ENCODE results near the gene TEP1. TPM values are rescaled to one million over a fixed set of nuclear protein-coding genes. Genes with fewer than 3 reads are reported as not detected.

TEP1 gene
- total and polyA plus RNA-seq, 2 of the 13 experiments (the other 11 are each of a cell fraction or from before 2014, with no cell fraction given): 11.0 to 12.8 TPM

DNA sequence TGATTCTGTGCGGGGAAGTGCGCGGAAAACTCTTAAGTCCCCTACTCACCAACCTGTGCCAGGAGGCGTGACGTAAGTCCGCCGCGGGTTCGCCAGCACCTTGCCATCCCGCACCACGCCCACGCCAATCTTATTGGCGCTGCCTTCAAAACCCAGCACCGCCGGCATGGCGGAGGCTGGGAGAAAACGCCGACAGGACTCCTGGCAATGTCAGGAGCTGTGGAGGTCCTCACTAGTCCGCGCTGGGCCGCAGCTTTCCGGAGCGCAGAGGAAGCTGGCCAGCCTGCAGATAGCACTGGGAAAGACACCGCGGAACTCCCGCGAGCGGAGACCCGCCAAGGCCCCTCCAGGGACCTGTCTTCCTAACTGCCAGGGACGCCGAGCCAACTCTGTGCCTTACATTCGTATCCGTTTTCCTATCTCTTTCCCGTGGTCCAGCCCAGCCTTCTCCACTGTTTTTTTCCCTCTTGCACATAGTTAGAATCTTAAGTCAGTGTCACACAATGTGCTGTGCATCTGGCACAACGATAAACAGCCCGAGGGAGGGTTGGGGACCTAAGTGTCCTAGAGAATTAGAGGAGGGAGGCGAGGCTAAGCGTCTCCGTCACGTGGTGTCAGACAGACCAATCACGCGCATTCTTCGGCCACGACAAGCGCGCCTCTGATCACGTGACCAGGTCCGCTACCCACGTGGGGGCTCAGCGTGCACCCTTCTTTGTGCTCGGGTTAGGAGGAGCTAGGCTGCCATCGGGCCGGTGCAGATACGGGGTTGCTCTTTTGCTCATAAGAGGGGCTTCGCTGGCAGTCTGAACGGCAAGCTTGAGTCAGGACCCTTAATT is 41.4 kb upstream of the TEP1 start, which contains the start of the genes APEX1 and OSGEP (continued):
- TF ChIP-seq ARID2 (CRISPR knock-in tag; IDR thresholded peaks at IDR 0.05; ENCODE audit: borderline replicate concordance): peak; percentile 87; the same call in 1 of the 2 replicates
- peak; percentile 66 for TF ChIP-seq BCL6 (CRISPR knock-in tag; IDR thresholded peaks at IDR 0.05)
- TF ChIP-seq XRCC5 (optimal IDR thresholded peaks at IDR 0.05; ENCODE audit: low read length): peak; percentile 73
- TF ChIP-seq ZNF563 (CRISPR knock-in tag; IDR thresholded peaks at IDR 0.05): peak; percentile 93
- TF ChIP-seq ETV5 (CRISPR knock-in tag; IDR thresholded peaks at IDR 0.05; ENCODE audit: borderline replicate concordance): peak; percentile 42; the same call in 1 of the 2 replicates
- TF ChIP-seq ASH2L (IDR thresholded peaks at IDR 0.05; ENCODE audit: insufficient read length, low read depth, low read length): peak; percentile 95
- TF ChIP-seq PAWR (CRISPR knock-in tag; IDR thresholded peaks at IDR 0.05; ENCODE audit: borderline replicate concordance): no peak
- no peak; the same call in 1 of the 2 replicates for TF ChIP-seq CHCHD3 (CRISPR knock-in tag; IDR thresholded peaks at IDR 0.05)
- TF ChIP-seq, protein P1, sequence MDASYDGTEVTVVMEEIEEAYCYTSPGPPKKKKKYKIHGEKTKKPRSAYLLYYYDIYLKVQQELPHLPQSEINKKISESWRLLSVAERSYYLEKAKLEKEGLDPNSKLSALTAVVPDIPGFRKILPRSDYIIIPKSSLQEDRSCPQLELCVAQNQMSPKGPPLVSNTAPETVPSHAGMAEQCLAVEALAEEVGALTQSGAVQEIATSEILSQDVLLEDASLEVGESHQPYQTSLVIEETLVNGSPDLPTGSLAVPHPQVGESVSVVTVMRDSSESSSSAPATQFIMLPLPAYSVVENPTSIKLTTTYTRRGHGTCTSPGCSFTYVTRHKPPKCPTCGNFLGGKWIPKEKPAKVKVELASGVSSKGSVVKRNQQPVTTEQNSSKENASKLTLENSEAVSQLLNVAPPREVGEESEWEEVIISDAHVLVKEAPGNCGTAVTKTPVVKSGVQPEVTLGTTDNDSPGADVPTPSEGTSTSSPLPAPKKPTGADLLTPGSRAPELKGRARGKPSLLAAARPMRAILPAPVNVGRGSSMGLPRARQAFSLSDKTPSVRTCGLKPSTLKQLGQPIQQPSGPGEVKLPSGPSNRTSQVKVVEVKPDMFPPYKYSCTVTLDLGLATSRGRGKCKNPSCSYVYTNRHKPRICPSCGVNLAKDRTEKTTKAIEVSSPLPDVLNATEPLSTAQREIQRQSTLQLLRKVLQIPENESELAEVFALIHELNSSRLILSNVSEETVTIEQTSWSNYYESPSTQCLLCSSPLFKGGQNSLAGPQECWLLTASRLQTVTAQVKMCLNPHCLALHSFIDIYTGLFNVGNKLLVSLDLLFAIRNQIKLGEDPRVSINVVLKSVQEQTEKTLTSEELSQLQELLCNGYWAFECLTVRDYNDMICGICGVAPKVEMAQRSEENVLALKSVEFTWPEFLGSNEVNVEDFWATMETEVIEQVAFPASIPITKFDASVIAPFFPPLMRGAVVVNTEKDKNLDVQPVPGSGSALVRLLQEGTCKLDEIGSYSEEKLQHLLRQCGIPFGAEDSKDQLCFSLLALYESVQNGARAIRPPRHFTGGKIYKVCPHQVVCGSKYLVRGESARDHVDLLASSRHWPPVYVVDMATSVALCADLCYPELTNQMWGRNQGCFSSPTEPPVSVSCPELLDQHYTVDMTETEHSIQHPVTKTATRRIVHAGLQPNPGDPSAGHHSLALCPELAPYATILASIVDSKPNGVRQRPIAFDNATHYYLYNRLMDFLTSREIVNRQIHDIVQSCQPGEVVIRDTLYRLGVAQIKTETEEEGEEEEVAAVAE (CRISPR knock-in tag; IDR thresholded peaks at IDR 0.05; ENCODE audit: borderline replicate concordance): peak; percentile 80; the same call in 1 of the 2 replicates
- TF ChIP-seq RAD21 (CRISPR knock-in tag; IDR thresholded peaks at IDR 0.05): peak; percentile 63; the same call in 1 of the 2 replicates
- TF ChIP-seq ZBTB43 (CRISPR knock-in tag; conservative IDR thresholded peaks at IDR 0.05): peak; percentile 50; the same call in 1 of the 2 replicates
- TF ChIP-seq ZNF839 (CRISPR knock-in tag; IDR thresholded peaks at IDR 0.05; ENCODE audit: borderline replicate concordance): 0 out of 2 replicates have a peak, but pooled peaks have one; percentile 47
- TF ChIP-seq DZIP1 (CRISPR knock-in tag; IDR thresholded peaks at IDR 0.05): 0 out of 2 replicates have a peak, but pooled peaks have one; percentile 23
- TF ChIP-seq LCORL (IDR thresholded peaks at IDR 0.05): peak; percentile 89
- peak; percentile 71; the same call in 1 of the 2 replicates for TF ChIP-seq LCORL (CRISPR knock-in tag; IDR thresholded peaks at IDR 0.05)
- TF ChIP-seq DR1 (CRISPR knock-in tag; IDR thresholded peaks at IDR 0.05): peak; percentile 90
- no peak for TF ChIP-seq MBD4 (IDR thresholded peaks at IDR 0.05; ENCODE audit: borderline replicate concordance, low read length)
- TF ChIP-seq ZNF788 (CRISPR knock-in tag; IDR thresholded peaks at IDR 0.05; ENCODE audit: borderline replicate concordance): peak; percentile 90; the same call in 1 of the 2 replicates
- no peak for TF ChIP-seq ZNF780A (CRISPR knock-in tag; IDR thresholded peaks at IDR 0.05)
- peak; percentile 12; the same call in 1 of the 2 replicates for TF ChIP-seq SP2 (CRISPR knock-in tag; IDR thresholded peaks at IDR 0.05)
- no peak for TF ChIP-seq EHMT2 (IDR thresholded peaks at IDR 0.05; ENCODE audit: borderline replicate concordance, low read depth, low read length)
